ENCODE results near the gene TUNAR.

TUNAR gene

GRCh38 chr14:95877633-95878032 is 1.0 kb downstream of the TUNAR start:
- in situ Hi-C loops (cut with MboI; ENCODE audit: low pct_unique_long_range_greater_than_20kb, low sequenced_read_pairs, unreplicated experiment) = no loop called here
- no peak for TF ChIP-seq CTCF (IDR thresholded peaks at IDR 0.05; ENCODE audit: extremely low read depth, insufficient read depth, missing control alignments)
- DNase-seq (ENCODE audit: low spot score) = no peak

- DNase-seq (ENCODE audit: low spot score) = no peak
- in situ Hi-C loops (cut with MboI; ENCODE audit: low pct_unique_long_range_greater_than_20kb, low sequenced_read_pairs, unreplicated experiment) = no loop called here
- no peak for TF ChIP-seq CTCF (IDR thresholded peaks at IDR 0.05; ENCODE audit: extremely low read depth, insufficient read depth, missing control alignments)
Observed at GRCh38 chr14:95884377-95884776, 7.7 kb downstream of the TUNAR start.

- in situ Hi-C loops (cut with MboI; ENCODE audit: low pct_unique_long_range_greater_than_20kb, low sequenced_read_pairs, unreplicated experiment) = no loop called here
- no peak for TF ChIP-seq CTCF (IDR thresholded peaks at IDR 0.05; ENCODE audit: extremely low read depth, insufficient read depth, missing control alignments)
- no peak for DNase-seq (ENCODE audit: low spot score)
Observed at GRCh38 chr14:95885278-95885677, 8.6 kb downstream of the TUNAR start.

- no peak for TF ChIP-seq CTCF (IDR thresholded peaks at IDR 0.05; ENCODE audit: extremely low read depth, insufficient read depth, missing control alignments)
- in situ Hi-C loops (cut with MboI; ENCODE audit: low pct_unique_long_range_greater_than_20kb, low sequenced_read_pairs, unreplicated experiment) = no loop called here
- no peak for DNase-seq (ENCODE audit: low spot score)
Observed at GRCh38 chr14:95885866-95886265, 9.2 kb downstream of the TUNAR start.

GRCh38 chr14:95886366-95887056 is 9.9 kb downstream of the TUNAR start:
- no peak for DNase-seq (ENCODE audit: low spot score)
- no peak for TF ChIP-seq CTCF (IDR thresholded peaks at IDR 0.05; ENCODE audit: extremely low read depth, insufficient read depth, missing control alignments)
- in situ Hi-C loops (cut with MboI; ENCODE audit: low pct_unique_long_range_greater_than_20kb, low sequenced_read_pairs, unreplicated experiment) = no loop called here

- no peak for DNase-seq (ENCODE audit: low spot score)
- no peak for TF ChIP-seq CTCF (IDR thresholded peaks at IDR 0.05; ENCODE audit: extremely low read depth, insufficient read depth, missing control alignments)
- in situ Hi-C loops (cut with MboI; ENCODE audit: low pct_unique_long_range_greater_than_20kb, low sequenced_read_pairs, unreplicated experiment) = no loop called here
Observed at GRCh38 chr14:95887351-95887750, 10.7 kb downstream of the TUNAR start.

Data from GM13977 (cell line).